Dermis microvascular lymphatic vessel endothelial cell (primary cell): ENCODE measurements around the gene ARIH1. TPM values are rescaled to one million over a fixed set of nuclear protein-coding genes. Genes with fewer than 3 reads are reported as not detected.

Experiments used
- total RNA-seq: library from RNA; depleted of rRNA; stranded (reverse); fragments of >200 nt; gene quantifications from 2 replicates; pipeline ENCODE4 v1.2.1, GENCODE V29; 2014

The ARIH1 gene
- total RNA-seq, 1 donor from 2014 or later: 15.4 TPM

Other genes with a start within 250 kb of the ARIH1 start
- 682 and 1,022 TPM in 2 replicates for gene PKM, start 243.1 kb upstream of the ARIH1 start, total RNA-seq
- gene PARP6, start 201.8 kb upstream of the ARIH1 start, total RNA-seq: 7.1 and 13.3 TPM in 2 replicates
- gene CELF6, start 154.2 kb upstream of the ARIH1 start, total RNA-seq: 0.13 TPM in 1 of 2 replicates, not detected in the other
- gene HEXA, start 98.3 kb upstream of the ARIH1 start, total RNA-seq: 61.4 and 136 TPM in 2 replicates
- gene TMEM202, start 76.0 kb upstream of the ARIH1 start, total RNA-seq: not detected in 2 replicates
- gene GOLGA6B, start 180.4 kb downstream of the ARIH1 start, total RNA-seq: not detected in 2 replicates
- not detected in 2 replicates for gene HIGD2B, start 211.9 kb downstream of the ARIH1 start, total RNA-seq
- 6.8 and 7.3 TPM in 2 replicates for gene BBS4, start 211.9 kb downstream of the ARIH1 start, total RNA-seq